Tibial nerve (tissue), 4 donors: ENCODE measurements around the gene ATP12A. TPM values are rescaled to one million over a fixed set of nuclear protein-coding genes. Genes with fewer than 3 reads are reported as not detected.

Source experiments
- DNase-seq, 2 donors: peaks; one replicate each; pipeline ENCODE4 v3.0.0-alpha.2; 2019; ENCODE audit warnings: low spot score in 2 of 2
- H3K27ac ChIP-seq, 4 donors: fragments of 200-600 bp; sonication (generic) in 3 of 4; one replicate each; pipeline ENCODE4 v1.5.1; 2017 to 2019; ENCODE audit warnings: mild to moderate bottlenecking in 1 of 4
- H3K27me3 ChIP-seq, 2 donors: fragments of 200-600 bp; sonication (generic) in 1 of 2; one replicate each; pipeline versions ENCODE4 v1.5.1 to v1.6.0; 2017 to 2019
- H3K36me3 ChIP-seq, 3 donors: fragments of 200-600 bp; sonication (generic); one replicate each; pipeline ENCODE4 v1.5.1; 2018 to 2019
- H3K4me1 ChIP-seq, 4 donors: fragments of 200-600 bp; sonication (generic) in 3 of 4; one replicate each; pipeline ENCODE4 v1.5.1; 2017 to 2019
- H3K4me3 ChIP-seq, 4 donors: fragments of 200-600 bp; sonication (generic) in 3 of 4; one replicate each; pipeline ENCODE4 v1.5.1; 2017 to 2019; ENCODE audit warnings: mild to moderate bottlenecking in 1 of 4, moderate library complexity in 1 of 4
- H3K9me3 ChIP-seq, 4 donors: fragments of 200-600 bp; sonication (generic) in 3 of 4; one replicate each; pipeline ENCODE4 v1.5.1; 2017 to 2019
- CTCF ChIP-seq, 5 experiments: fragments of 200-600 bp in 3 of 5; fragments of 450-650 bp in 2 of 5; sonication (generic) in 3 of 5; IDR thresholded peaks; one replicate each; pipeline ENCODE4 v1.5.1; 2016 to 2019; ENCODE audit warnings: antibody characterized with exemption in 5 of 5, mild to moderate bottlenecking in 3 of 5, moderate library complexity in 2 of 5
- EP300 ChIP-seq, 2 donors: sonication (generic); formaldehyde crosslinking; IDR thresholded peaks; one replicate each; pipeline ENCODE4 v1.6.1; 2017; ENCODE audit warnings: antibody characterized with exemption in 2 of 2, mild to moderate bottlenecking in 1 of 2
- POLR2A ChIP-seq, 2 donors: fragments of 450-650 bp; IDR thresholded peaks; one replicate each; pipeline ENCODE4 v1.6.1; 2017; ENCODE audit warnings: antibody characterized with exemption in 2 of 2, mild to moderate bottlenecking in 2 of 2, moderate library complexity in 2 of 2
- WGBS, 2 donors: methylation state at CpG; one replicate each; pipeline ENCODE4 v1.1.5; 2018; 5-methylcytosine and 5-hydroxymethylcytosine counted together
- total RNA-seq, 4 donors: library from RNA; depleted of rRNA; stranded (reverse); fragments of >200 nt; gene quantifications; one replicate each; pipeline ENCODE4 v1.1.0, GENCODE V29; 2016

Gene ATP12A
- total RNA-seq, 4 donors from 2014 or later = not detected

DNA sequence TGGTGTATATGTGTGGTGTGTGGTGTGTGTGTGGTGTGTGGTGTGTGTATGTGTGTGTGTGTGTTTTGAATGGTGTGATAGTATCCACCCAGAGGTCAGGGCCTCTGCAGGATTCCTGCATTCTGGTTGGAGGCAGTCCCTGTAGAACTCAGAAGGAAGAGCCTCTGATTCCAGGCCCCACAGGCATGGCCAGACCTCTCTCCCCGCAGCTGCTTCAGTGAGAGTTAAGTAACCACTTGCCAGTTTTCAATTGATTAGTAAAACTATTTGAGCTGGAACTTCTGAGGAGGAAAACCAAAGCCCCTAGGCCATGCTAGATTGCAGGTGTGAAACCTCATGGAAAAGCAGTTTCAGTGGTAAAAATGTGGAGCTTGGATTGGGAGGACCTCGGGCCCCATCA, 2.1 kb downstream of the ATP12A start:
- no peaks in the 10 kb centered on the region for H3K36me3 ChIP-seq
- H3K9me3 ChIP-seq = no peaks in the 10 kb centered on the region
- peaks cover 0 to 40% (median 15%) of the 10 kb centered on the region in 4 donors for H3K4me1 ChIP-seq
- TF ChIP-seq EP300 (IDR thresholded peaks at IDR 0.05) (no peak), CTCF (IDR thresholded peaks at IDR 0.05) (no peak), POLR2A (IDR thresholded peaks at IDR 0.05) (no peak)
- DNase-seq = no peak
- no peak overlapping the region for H3K4me3 ChIP-seq
- peaks cover 0 to 42% of the 10 kb centered on the region in 2 donors for H3K27me3 ChIP-seq
- 14 to 26% methylated on average over 2 of the region's 2 CpGs for WGBS, 2 donors
- no peak overlapping the region for H3K27ac ChIP-seq

GRCh38 chr13:24683351-24683750, 3.1 kb downstream of the ATP12A start:
- 46 to 49% methylated on average over 5 of the region's 5 CpGs for WGBS, 2 donors
- DNase-seq = no peak
- Histone ChIP-seq H3K27ac (no peak overlapping the region), H3K9me3 (no peaks in the 10 kb centered on the region), H3K36me3 (no peaks in the 10 kb centered on the region), H3K27me3 (peaks cover 0 to 32% of the 10 kb centered on the region in 2 donors), H3K4me3 (no peak overlapping the region), H3K4me1 (peaks cover 0 to 45% (median 15%) of the 10 kb centered on the region in 4 donors)
- TF ChIP-seq EP300 (IDR thresholded peaks at IDR 0.05) (no peak), POLR2A (IDR thresholded peaks at IDR 0.05) (no peak), CTCF (IDR thresholded peaks at IDR 0.05) (no peak)

DNA sequence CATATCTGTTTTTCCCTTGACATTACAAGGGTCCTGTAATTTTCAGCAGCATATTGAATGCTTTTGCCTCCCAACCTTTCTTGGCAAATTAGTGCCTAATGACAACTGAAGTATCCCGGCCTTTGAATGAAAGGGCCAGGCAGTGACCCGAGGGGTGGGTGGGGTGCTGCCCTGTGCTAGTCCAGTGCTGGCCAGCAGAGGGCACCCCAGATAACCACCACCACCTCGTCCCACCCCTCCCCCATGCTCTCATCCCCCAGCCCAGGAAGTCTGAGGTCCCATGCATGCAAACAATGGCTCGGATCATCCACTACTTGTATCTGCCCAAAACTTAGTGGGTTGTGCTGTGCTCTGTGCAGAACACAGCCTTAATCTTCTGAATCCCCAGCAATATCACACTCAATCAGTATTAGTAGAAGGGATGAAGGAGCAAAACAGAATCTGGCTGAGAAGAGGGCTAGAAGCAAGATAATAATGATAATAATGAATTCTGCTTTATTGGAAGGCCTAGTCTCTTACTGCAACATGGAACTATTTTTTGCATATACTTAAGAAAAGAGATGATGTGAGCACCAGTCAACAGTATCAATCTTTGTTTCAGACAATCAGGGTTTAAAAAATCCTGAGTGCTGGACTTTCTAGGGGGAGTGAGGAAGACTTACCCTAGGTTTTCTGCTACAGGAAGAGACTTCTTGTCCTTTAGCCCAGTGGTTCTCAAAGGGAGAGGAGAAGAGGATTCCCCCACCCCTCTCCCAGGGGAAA, 3.8 kb downstream of the ATP12A start:
- WGBS, 2 donors = 7 to 10% methylated on average over 4 of the region's 4 CpGs
- peaks cover 0 to 48% (median 15%) of the 10 kb centered on the region in 4 donors for H3K4me1 ChIP-seq

GRCh38 chr13:24684600-24684998, 4.4 kb downstream of the ATP12A start:
- H3K9me3 ChIP-seq = no peaks in the 10 kb centered on the region
- no peak overlapping the region for H3K4me3 ChIP-seq
- TF ChIP-seq CTCF (IDR thresholded peaks at IDR 0.05) (no peak), POLR2A (IDR thresholded peaks at IDR 0.05) (no peak), EP300 (IDR thresholded peaks at IDR 0.05) (no peak)
- no peak for DNase-seq
- H3K27me3 ChIP-seq = peaks cover 0 to 21% of the 10 kb centered on the region in 2 donors
- H3K27ac ChIP-seq = peak overlapping the region in 1 of 4 donors; percentile 46
- H3K4me1 ChIP-seq = peaks cover 0 to 48% (median 15%) of the 10 kb centered on the region in 4 donors
- no peaks in the 10 kb centered on the region for H3K36me3 ChIP-seq
- 8 to 29% methylated on average over 2 to 4 of the region's 4 CpGs for whole genome bisulfite sequencing, 2 donors

More for the DNA sequence above, 3.8 kb downstream of the ATP12A start:
- H3K9me3 ChIP-seq = no peaks in the 10 kb centered on the region
- peak overlapping the region in 1 of 4 donors; percentile 46 for H3K27ac ChIP-seq
- H3K27me3 ChIP-seq = peaks cover 0 to 26% of the 10 kb centered on the region in 2 donors
- no peaks in the 10 kb centered on the region for H3K36me3 ChIP-seq
- no peak overlapping the region for H3K4me3 ChIP-seq
- peak; percentile 41 to 59 for DNase-seq
- TF ChIP-seq CTCF (IDR thresholded peaks at IDR 0.05) (peak; percentile 34 to 82 (median 63)), EP300 (IDR thresholded peaks at IDR 0.05) (no peak)

- 78 to 83% methylated on average over 6 of the region's 6 CpGs for WGBS, 2 donors
These were observed 5.1 kb downstream of the ATP12A start for GRCh38 chr13:24685314-24685713.

More at GRCh38 chr13:24685314-24685713, 5.1 kb downstream of the ATP12A start:
- TF ChIP-seq CTCF (IDR thresholded peaks at IDR 0.05) = no peak
- no peak for TF ChIP-seq POLR2A (IDR thresholded peaks at IDR 0.05)
- no peak for TF ChIP-seq EP300 (IDR thresholded peaks at IDR 0.05)
- Histone ChIP-seq H3K36me3 (no peaks in the 10 kb centered on the region), H3K4me3 (no peak overlapping the region), H3K27ac (peak overlapping the region in 1 of 4 donors; percentile 46), H3K27me3 (peaks cover 0 to 14% of the 10 kb centered on the region in 2 donors), H3K9me3 (no peaks in the 10 kb centered on the region), H3K4me1 (peaks cover 0 to 43% (median 12%) of the 10 kb centered on the region in 4 donors)
- DNase-seq = no peak
